Endothelial cell (in vitro differentiated cells): ENCODE measurements around the gene MYO5A. TPM values are rescaled to one million over a fixed set of nuclear protein-coding genes. Genes with fewer than 3 reads are reported as not detected.

Experiments used
- DNase-seq: peaks from one replicate; pipeline ENCODE4 v3.0.0; 2021; ENCODE audit warnings: low spot score
- H3K27ac Mint-ChIP-seq: one replicate; pipeline ENCODE4 v1.8.0; 2021; ENCODE audit warnings: mixed read lengths, inconsistent platforms; ENCODE audit not compliant: unreplicated experiment
- H3K27me3 Mint-ChIP-seq: one replicate; pipeline ENCODE4 v1.8.0; 2021; ENCODE audit warnings: mild to moderate bottlenecking, moderate library complexity, mixed read lengths, inconsistent platforms; ENCODE audit not compliant: unreplicated experiment
- H3K36me3 Mint-ChIP-seq: one replicate; pipeline ENCODE4 v1.8.0; 2021; ENCODE audit warnings: mild to moderate bottlenecking, low read depth, mixed read lengths, inconsistent platforms; ENCODE audit not compliant: unreplicated experiment
- H3K4me1 Mint-ChIP-seq: one replicate; pipeline ENCODE4 v1.8.0; 2021; ENCODE audit warnings: mild to moderate bottlenecking, mixed read lengths, inconsistent platforms; ENCODE audit not compliant: unreplicated experiment
- H3K4me3 Mint-ChIP-seq: one replicate; pipeline ENCODE4 v1.8.0; 2021; ENCODE audit warnings: mild to moderate bottlenecking, mixed read lengths, inconsistent platforms; ENCODE audit not compliant: unreplicated experiment
- H3K9me3 Mint-ChIP-seq: one replicate; pipeline ENCODE4 v1.8.0; 2021; ENCODE audit warnings: mixed read lengths, inconsistent platforms; ENCODE audit not compliant: unreplicated experiment
- total RNA-seq: library from RNA; stranded (reverse); fragmentation: NEBNext Ultra II Directional; extraction: Animal tissue kit (Norgen Biotek cat#: 25700); gene quantifications from one replicate; pipeline ENCODE4 v1.2.1, GENCODE V29; 2021; ENCODE audit not compliant: unreplicated experiment
- TF ChIP-seq, protein P1 (sequence below): fragments of 200-600 bp; sonication (generic); IDR thresholded peaks from one replicate; pipeline ENCODE4 v1.5.0; 2021; ENCODE audit warnings: antibody characterized with exemption; ENCODE audit not compliant: unreplicated experiment

Gene MYO5A
- total RNA-seq, 1 donor from 2014 or later, result 9.1 TPM

DNA sequence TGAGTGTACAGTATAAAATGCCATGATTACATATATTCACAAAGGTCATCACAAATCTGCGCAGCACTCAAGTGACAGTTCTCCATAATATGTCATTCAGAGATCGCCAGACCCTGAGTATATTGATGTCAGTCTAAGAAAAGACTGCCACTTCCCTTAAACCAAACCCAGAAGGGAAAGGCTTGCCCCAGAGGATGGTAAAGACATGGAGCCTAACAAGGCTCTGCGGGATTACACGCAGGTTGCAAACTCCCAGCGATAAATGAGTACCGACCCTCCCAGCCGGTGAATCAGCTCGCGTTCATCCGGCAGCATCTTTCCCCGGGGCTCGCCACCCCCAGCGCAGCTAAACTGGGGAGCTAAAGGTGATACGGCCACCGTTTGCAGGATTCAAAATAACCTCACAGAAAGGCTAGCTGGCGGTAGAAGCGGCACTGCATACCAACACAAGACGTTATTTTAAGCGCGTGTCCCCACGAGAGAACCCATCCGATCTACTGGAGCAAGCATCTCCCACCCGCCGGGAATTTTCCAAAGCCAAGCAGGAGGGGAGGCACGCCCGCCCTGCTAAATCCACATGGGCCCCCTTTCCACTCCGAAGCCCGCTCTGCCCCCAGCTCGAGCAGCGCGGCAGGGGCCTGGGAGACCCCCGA, 643 bp downstream of the MYO5A start:
- Mint-ChIP-seq H3K4me1 (peaks cover 9% of the 10 kb centered on the region), H3K9me3 (no peaks in the 10 kb centered on the region), H3K36me3 (no peaks in the 10 kb centered on the region), H3K4me3 (peak overlapping the region; percentile 93), H3K27me3 (peaks cover 16% of the 10 kb centered on the region), H3K27ac (no peak overlapping the region)
- peak; percentile 13 for DNase-seq
- TF ChIP-seq, protein P1, sequence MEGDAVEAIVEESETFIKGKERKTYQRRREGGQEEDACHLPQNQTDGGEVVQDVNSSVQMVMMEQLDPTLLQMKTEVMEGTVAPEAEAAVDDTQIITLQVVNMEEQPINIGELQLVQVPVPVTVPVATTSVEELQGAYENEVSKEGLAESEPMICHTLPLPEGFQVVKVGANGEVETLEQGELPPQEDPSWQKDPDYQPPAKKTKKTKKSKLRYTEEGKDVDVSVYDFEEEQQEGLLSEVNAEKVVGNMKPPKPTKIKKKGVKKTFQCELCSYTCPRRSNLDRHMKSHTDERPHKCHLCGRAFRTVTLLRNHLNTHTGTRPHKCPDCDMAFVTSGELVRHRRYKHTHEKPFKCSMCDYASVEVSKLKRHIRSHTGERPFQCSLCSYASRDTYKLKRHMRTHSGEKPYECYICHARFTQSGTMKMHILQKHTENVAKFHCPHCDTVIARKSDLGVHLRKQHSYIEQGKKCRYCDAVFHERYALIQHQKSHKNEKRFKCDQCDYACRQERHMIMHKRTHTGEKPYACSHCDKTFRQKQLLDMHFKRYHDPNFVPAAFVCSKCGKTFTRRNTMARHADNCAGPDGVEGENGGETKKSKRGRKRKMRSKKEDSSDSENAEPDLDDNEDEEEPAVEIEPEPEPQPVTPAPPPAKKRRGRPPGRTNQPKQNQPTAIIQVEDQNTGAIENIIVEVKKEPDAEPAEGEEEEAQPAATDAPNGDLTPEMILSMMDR, result no peak

DNA sequence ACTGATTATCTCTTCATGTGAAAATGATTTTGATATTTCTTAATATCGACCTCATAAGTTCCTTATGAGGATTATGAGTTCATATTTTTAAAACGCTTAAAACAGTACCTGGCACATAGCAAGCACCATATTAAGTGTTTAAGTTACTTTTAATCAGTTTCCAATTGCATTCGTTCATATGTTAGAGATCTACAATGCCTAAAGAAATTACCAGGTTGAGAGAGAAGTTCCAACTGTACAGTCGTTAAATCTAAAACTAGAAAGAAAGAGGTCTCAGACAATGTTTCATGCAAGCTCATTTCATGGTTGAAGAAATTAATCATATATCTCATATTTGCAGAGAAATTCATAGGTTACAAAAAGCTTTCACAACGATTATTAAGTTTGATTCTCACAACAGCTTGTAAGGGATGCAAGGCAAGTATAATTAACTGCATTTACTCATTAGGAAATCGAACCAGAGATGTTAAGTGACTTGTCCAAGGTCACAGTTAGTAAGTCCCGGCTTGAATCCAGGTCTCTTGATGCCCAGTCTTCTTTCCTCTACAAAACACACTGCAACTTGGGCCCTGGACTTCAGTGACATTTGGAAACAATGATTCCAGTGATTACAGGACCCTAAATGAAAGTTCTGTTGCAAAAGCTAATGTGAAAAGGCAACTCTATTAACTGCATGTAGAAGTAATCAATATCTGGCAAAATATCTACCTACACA, 1.3 kb downstream of the MYO5A start:
- Mint-ChIP-seq H3K36me3 (no peaks in the 10 kb centered on the region), H3K4me1 (peaks cover 13% of the 10 kb centered on the region), H3K9me3 (no peaks in the 10 kb centered on the region), H3K4me3 (peak overlapping the region; percentile 93), H3K27me3 (peaks cover 16% of the 10 kb centered on the region), H3K27ac (no peak overlapping the region)
- TF ChIP-seq, protein P1, result no peak
- no peak for DNase-seq

DNA sequence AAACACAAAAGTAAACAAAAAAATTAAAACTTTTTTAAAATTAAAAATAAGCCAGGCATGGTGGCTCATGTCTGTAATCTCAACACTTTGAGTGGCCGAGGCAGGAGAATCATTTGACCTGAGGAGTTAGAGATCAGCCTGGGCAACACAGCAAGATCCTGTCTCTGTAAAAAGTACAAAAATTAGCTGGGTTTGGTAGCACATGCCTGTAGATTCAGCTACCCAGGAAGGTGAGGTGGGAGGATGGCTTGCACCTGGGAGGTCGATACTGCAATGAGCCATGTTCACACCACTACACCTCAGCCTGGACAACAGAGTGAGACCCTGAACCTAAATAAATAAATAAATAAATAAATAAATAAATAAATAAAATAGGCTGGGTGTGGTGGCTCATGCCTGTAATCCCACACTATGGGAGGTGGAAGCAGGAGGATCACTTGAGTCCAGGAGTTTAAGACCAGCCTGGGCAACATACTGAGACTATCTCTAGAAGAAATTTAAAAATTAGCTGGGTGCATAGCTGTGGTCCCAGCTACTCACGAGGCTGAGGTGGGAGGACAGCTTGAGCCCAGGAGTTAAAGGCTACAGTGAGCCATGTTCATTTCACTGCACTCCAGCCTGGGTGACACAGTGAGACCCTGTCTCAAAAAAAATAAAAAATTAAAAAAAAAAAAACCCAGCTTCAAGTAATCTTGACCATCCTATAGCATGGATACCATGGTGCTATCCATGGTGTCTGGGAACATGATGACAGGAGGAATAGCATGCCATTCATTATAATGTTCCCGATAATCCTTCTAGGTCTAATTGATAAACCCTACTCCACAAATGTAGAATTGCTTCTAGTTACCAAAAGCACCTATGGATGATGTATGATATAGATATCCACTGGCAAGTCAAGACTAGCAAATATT, 4.2 kb downstream of the MYO5A start:
- H3K9me3 Mint-ChIP-seq, result no peaks in the 10 kb centered on the region
- H3K36me3 Mint-ChIP-seq, result no peaks in the 10 kb centered on the region
- no peak for DNase-seq
- H3K4me3 Mint-ChIP-seq, result no peak overlapping the region
- H3K27ac Mint-ChIP-seq, result no peak overlapping the region
- peaks cover 7% of the 10 kb centered on the region for H3K4me1 Mint-ChIP-seq
- TF ChIP-seq, protein P1, result no peak
- peaks cover 11% of the 10 kb centered on the region for H3K27me3 Mint-ChIP-seq

DNA sequence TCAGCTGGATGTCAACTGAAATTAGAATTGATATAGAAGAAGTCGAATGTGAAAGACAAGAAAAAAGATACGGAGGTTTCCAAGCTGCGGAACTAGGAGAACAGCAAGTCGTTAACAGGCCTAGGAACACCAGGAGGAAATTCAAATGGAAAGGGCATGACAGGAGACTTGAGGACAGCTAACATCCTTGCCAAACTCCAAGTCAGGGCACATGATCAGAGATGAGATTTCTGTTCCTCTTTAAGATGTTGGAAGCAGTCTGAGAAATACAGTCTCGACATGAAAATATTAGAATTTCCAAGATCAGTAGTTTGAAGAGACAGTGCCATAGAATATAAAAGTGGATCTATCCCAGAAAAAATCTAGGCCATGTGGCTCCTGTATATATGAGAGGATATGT, 5.0 kb downstream of the MYO5A start:
- H3K27me3 Mint-ChIP-seq, result peaks cover 11% of the 10 kb centered on the region
- TF ChIP-seq, protein P1, result no peak
- H3K4me3 Mint-ChIP-seq, result no peak overlapping the region
- DNase-seq, result no peak
- H3K4me1 Mint-ChIP-seq, result peaks cover 7% of the 10 kb centered on the region
- H3K36me3 Mint-ChIP-seq, result no peaks in the 10 kb centered on the region
- H3K27ac Mint-ChIP-seq, result peak overlapping the region; percentile 8
- no peaks in the 10 kb centered on the region for H3K9me3 Mint-ChIP-seq
